ENCODE results near the gene ACSS2.

DNA sequence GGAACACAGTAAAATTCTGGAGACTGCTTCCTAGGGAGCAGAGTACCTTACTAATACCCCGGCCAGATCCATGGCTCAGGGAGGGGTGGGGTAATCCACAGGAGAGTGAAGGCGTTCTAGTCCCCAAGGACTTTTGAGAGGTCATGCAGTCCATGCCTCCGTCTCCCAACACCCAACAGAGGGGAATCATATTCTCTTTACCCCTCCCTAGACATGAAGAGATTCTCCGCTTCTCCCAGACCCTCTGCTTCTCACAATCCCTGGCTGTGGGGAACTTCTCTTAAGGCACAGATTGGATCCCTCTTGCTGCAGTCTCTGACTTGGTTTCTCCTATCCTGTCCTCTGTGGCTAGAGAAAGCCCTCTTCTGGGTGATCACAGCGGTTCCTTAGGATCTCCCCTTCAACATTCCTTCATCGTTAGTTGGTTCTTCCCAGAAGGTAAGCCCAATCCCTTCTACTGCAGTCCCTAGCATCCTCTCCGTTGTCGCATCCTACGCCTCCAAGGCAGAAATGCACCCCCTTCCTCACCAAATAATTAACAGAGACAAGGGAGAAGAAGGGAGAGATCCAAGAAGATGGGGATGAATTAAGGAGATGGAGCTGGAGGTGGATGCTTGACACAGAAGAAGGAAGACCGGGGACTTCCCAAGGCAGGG lies 4.3 kb upstream of the ACSS2 start:
- TF ChIP-seq YY1 (IDR thresholded peaks at IDR 0.05; ENCODE audit: insufficient read depth, insufficient read length) (no peak), ZNF274 (IDR thresholded peaks at IDR 0.05; ENCODE audit: low read depth, low read length) (no peak), SUZ12 (IDR thresholded peaks at IDR 0.05; ENCODE audit: extremely low read depth, insufficient read depth, insufficient read length) (no peak)

Measured in NT2/D1 (cell line).